Endothelial cell of umbilical vein (primary cell): ENCODE data around the gene HOXA3. TPM values are rescaled to one million over a fixed set of nuclear protein-coding genes. Genes with fewer than 3 reads are reported as not detected.

Source experiments
- BruUV-seq: library from RNA; stranded (reverse); fragments of 400-500 nt; replicated peaks from 2 replicates; lab custom pipeline; 2021; lab: Mats Ljungman, UMichigan
- CTCF ChIA-PET: fragments of 300-600, 350-600 bp; sonication (Branson Sonifier 250); formaldehyde crosslinking; loops from one replicate; lab custom pipeline; 2021; ENCODE audit warnings: antibody characterized with exemption, inconsistent platforms; lab: Charles Lee
- POLR2A ChIA-PET: fragments of 300-600, 350-600 bp; sonication (Branson Sonifier 250); formaldehyde crosslinking; loops from one replicate; lab custom pipeline; 2021; ENCODE audit warnings: antibody characterized with exemption, inconsistent platforms; lab: Charles Lee
- DNase-seq: peaks from one replicate; pipeline ENCODE4 v3.0.0-alpha.2; 2011; ENCODE audit warnings: low read depth, low spot score
- FAIRE-seq: peaks from 2 replicates; lab custom pipeline; 2011; peaks lifted over from hg19 to GRCh38; lab: Jason Lieb, UNC
- H2AFZ ChIP-seq: 2 replicates; pipeline ENCODE4 v1.6.0; 2012; ENCODE audit warnings: low read depth, low read length, control low read depth, inconsistent platforms
- H3K27ac ChIP-seq: 2 replicates; pipeline ENCODE4 v1.5.1; 2011; ENCODE audit warnings: low read depth, mild to moderate bottlenecking, control low read depth, low read length, moderate library complexity; ENCODE audit not compliant: insufficient read depth
- H3K27me3 ChIP-seq, 2 experiments: 2 replicates each; pipeline versions ENCODE4 v1.6.0 to v1.6.1; 2011; ENCODE audit warnings: low read length in 2 of 2, mixed read lengths in 1 of 2; ENCODE audit not compliant: control insufficient read depth in 2 of 2, insufficient read depth in 2 of 2
- H3K36me3 ChIP-seq, 2 experiments: 2 replicates in 1 of 2; 3 replicates in 1 of 2; pipeline ENCODE4 v1.5.1; 2011; ENCODE audit warnings: low read length in 2 of 2, mild to moderate bottlenecking in 1 of 2, moderate library complexity in 1 of 2; ENCODE audit not compliant: control insufficient read depth in 2 of 2, insufficient read depth in 2 of 2; ENCODE audit errors: extremely low read depth in 1 of 2
- H3K4me1 ChIP-seq: 3 replicates; pipeline ENCODE4 v1.5.1; 2011; ENCODE audit warnings: mild to moderate bottlenecking, low read length; ENCODE audit not compliant: control insufficient read depth, insufficient read depth; ENCODE audit errors: extremely low read depth
- H3K4me2 ChIP-seq: 2 replicates; pipeline ENCODE4 v1.6.1; 2011; ENCODE audit warnings: low read length, control low read depth, mixed read lengths; ENCODE audit not compliant: insufficient read depth
- H3K4me3 ChIP-seq, 3 experiments: fragments of 200-600 bp in 1 of 3; sonication (generic), shearing (Covaris generic) in 1 of 3; replicated peaks in 1 of 3; 2 replicates each; pipeline ENCODE4 v1.5.1; 2011 to 2016; ENCODE audit warnings: control low read depth in 3 of 3, low read length in 3 of 3, mild to moderate bottlenecking in 2 of 3, inconsistent platforms in 1 of 3, low read depth in 1 of 3, moderate library complexity in 1 of 3; ENCODE audit not compliant: insufficient read depth in 1 of 3
- H3K79me2 ChIP-seq: 2 replicates; pipeline ENCODE4 v1.6.0; 2012; ENCODE audit warnings: low read length, inconsistent platforms; ENCODE audit not compliant: control insufficient read depth, insufficient read depth
- H3K9ac ChIP-seq: replicated peaks from 2 replicates; pipeline ENCODE3; 2011; ENCODE audit warnings: low read length, control low read depth; ENCODE audit not compliant: insufficient read depth; ENCODE audit errors: extremely low read depth
- H3K9me1 ChIP-seq: replicated peaks from 3 replicates; pipeline ENCODE4 v1.6.0; 2011; ENCODE audit warnings: mild to moderate bottlenecking, low read length; ENCODE audit not compliant: control insufficient read depth, insufficient read depth; ENCODE audit errors: extremely low read depth
- H3K9me3 ChIP-seq: replicated peaks from 2 replicates; pipeline ENCODE4 v1.5.1; 2012; ENCODE audit warnings: low read length, inconsistent platforms; ENCODE audit not compliant: control insufficient read depth, insufficient read depth
- H4K20me1 ChIP-seq: replicated peaks from 2 replicates; pipeline ENCODE3; 2011; ENCODE audit warnings: mild to moderate bottlenecking, low read length; ENCODE audit not compliant: control insufficient read depth, insufficient read depth; ENCODE audit errors: extremely low read depth
- CTCF ChIP-seq, 2 donors: IDR thresholded peaks; 1 replicate in 1 of 2; 2 replicates in 1 of 2; pipeline ENCODE4 v1.5.1; 2011; ENCODE audit warnings: low read length in 2 of 2, mild to moderate bottlenecking in 2 of 2, moderate library complexity in 2 of 2, control low read depth in 1 of 2, inconsistent platforms in 1 of 2, low read depth in 1 of 2; ENCODE audit not compliant: insufficient read depth in 1 of 2; ENCODE audit errors: extremely low read depth in 1 of 2
- EZH2 ChIP-seq: IDR thresholded peaks from 2 replicates; pipeline ENCODE4 v1.6.1; 2012; ENCODE audit warnings: borderline replicate concordance, low read depth, mild to moderate bottlenecking, moderate library complexity, low read length, inconsistent platforms; ENCODE audit not compliant: severe bottlenecking
- FOS ChIP-seq: IDR thresholded peaks from 2 replicates; pipeline ENCODE4 v1.6.1; 2011; ENCODE audit warnings: mild to moderate bottlenecking, low read length, moderate library complexity, borderline replicate concordance; ENCODE audit not compliant: insufficient read depth
- GATA2 ChIP-seq: IDR thresholded peaks from 2 replicates; pipeline ENCODE4 v1.7.0; 2011; ENCODE audit warnings: low read depth, mild to moderate bottlenecking, moderate library complexity, mixed read lengths, low read length; ENCODE audit not compliant: insufficient read length, insufficient read depth
- JUN ChIP-seq: IDR thresholded peaks from 2 replicates; pipeline ENCODE4 v1.6.1; 2011; ENCODE audit warnings: borderline replicate concordance, low read depth; ENCODE audit not compliant: insufficient read length, insufficient read depth
- MYC ChIP-seq: IDR thresholded peaks from one replicate; pipeline ENCODE4 v1.6.1; 2011; ENCODE audit warnings: mild to moderate bottlenecking, low read depth, low read length
- POLR2A ChIP-seq: IDR thresholded peaks from 2 replicates; pipeline ENCODE4 v1.6.1; 2012; ENCODE audit warnings: low read depth, mild to moderate bottlenecking, control low read depth, low read length
- POLR2AphosphoS5 ChIP-seq: IDR thresholded peaks from 2 replicates; pipeline ENCODE4 v1.6.1; 2012; ENCODE audit warnings: low read depth, mild to moderate bottlenecking, control low read depth, low read length, moderate library complexity; ENCODE audit not compliant: insufficient read depth
- dilution Hi-C: fragments of 300-500 bp; cut with MboI; formaldehyde crosslinking; loops from one replicate; pipeline ENCODE4 v1.15.0; 2019; ENCODE audit warnings: low sequenced_read_pairs; ENCODE audit not compliant: extremely low pct_ligation_motif_present
- intact Hi-C: fragments of 100-400 bp; cut with micrococcal nuclease; formaldehyde crosslinking; loops from one replicate; pipeline ENCODE4 v1.10.0; 2022
- polyA plus RNA-seq, 4 experiments: library from polyadenylated mRNA; depleted of rRNA in 3 of 4; stranded (reverse) in 3 of 4; unstranded in 1 of 4; fragments of >200 nt; gene quantifications; 2 replicates each; pipeline versions ENCODE4 v1.2.1 to v1.2.3, GENCODE V29; 2011 to 2012; ENCODE audit warnings: missing spikeins in 1 of 4
- total RNA-seq: library from RNA; stranded (reverse); gene quantifications from 2 replicates; pipeline ENCODE4 v1.2.3, GENCODE V29; 2021
- TF ChIP-seq, protein P1 (sequence below): IDR thresholded peaks from 2 replicates; pipeline ENCODE4 v1.6.1; 2011; ENCODE audit not compliant: insufficient read depth, insufficient read length

Gene HOXA3
- total and polyA plus RNA-seq, 2 donors (not counting 3 experiments of a cell fraction or from before 2014, with no cell fraction given), result 4.7 to 14.0 TPM

GRCh38 chr7:27154369-27154768, 2.0 kb upstream of the HOXA3 start:
- Histone ChIP-seq H3K4me1 (peaks cover 68% of the 10 kb centered on the region), H3K9me1 (no peaks in the 10 kb centered on the region), H3K36me3 (no peaks in the 10 kb centered on the region), H4K20me1 (no peaks in the 10 kb centered on the region), H3K27me3 (no peaks in the 10 kb centered on the region), H3K4me2 (peak overlapping the region; percentile 92), H3K9ac (peak overlapping the region; percentile 78), H2AFZ (no peak overlapping the region), H3K27ac (peak overlapping the region; percentile 96), H3K9me3 (no peaks in the 10 kb centered on the region), H3K4me3 (peak overlapping the region in 1 of 3 experiments; percentile 60), H3K79me2 (peaks cover 88% of the 10 kb centered on the region)
- ChIA-PET POLR2A (no interaction called here), CTCF (interaction anchor here (1.2 to 2.0 kb wide), 3 partner anchors 11 to 25 kb away, joined by 3 to 8 read pairs (median 5); partner anchors contain the start of gene HOXA5)
- DNase-seq (no peak), FAIRE-seq (no peak)
- dilution Hi-C loops (loop anchor here (25.0 kb wide), 1 partner anchor 967 kb away; no protein-coding TSS in a partner anchor), intact Hi-C loops (no loop called here)
- TF ChIP-seq EZH2, result no peak
- no peak for TF ChIP-seq GATA2
- TF ChIP-seq POLR2AphosphoS5, result no peak
- no peak for TF ChIP-seq POLR2A
- no peak for TF ChIP-seq FOS
- TF ChIP-seq JUN, result no peak
- no peak for TF ChIP-seq CTCF (IDR thresholded peaks at IDR 0.05; ENCODE audit: extremely low read depth in 1 of 2, insufficient read depth in 1 of 2, low read depth in 1 of 2, low read length in 2 of 2)
- TF ChIP-seq MYC, result no peak
- TF ChIP-seq, protein P1, sequence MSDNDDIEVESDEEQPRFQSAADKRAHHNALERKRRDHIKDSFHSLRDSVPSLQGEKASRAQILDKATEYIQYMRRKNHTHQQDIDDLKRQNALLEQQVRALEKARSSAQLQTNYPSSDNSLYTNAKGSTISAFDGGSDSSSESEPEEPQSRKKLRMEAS, result no peak
- TSS peak; percentile 3 for BruUV-seq
